Measurements from ENCODE around the gene GFOD1.

The GFOD1 gene

DNA sequence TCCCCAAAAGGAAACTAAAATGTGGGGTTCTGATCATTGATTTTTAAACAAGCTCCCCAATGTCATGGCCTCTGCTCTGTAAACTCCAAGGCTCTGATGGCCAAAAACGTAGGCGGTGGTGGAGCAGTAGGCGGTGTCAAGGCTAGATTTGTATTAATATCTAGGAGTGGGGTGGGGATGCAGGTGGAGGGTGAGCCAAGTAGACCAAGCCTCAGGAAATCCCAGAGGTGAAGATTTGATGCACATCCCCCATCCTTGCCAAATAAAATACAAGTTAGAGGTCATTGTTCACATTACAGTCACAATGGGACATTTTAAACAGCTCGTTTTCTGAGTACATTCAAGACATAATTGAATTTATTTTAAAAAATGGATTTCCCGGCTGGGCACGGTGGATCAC is 128.1 kb downstream of the GFOD1 start:
- no peak for DNase-seq
- intact Hi-C loops (cut with DNase I) = loop anchor here (10.0 kb wide), 1 partner anchor 126 kb away; the partner anchor contains the start of gene GFOD1

DNA sequence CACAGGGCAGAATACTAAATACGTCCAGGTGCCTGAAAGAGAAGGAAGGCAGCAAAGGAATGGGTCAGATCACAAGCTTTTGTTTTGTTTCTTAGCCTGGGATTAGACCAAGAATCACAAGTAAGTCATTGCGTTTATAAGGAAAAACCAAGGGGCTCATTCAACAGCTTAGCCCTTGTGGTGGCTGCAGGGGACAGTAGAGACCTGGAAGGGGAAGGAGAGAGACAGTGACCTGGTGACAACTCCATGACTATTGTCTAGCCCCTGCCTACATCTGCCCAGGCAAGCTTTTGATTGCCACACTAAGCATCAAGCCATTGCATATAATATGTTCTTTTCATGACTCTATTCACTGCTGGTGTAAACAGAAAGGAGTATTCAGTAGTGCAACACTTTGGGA is 128.9 kb downstream of the GFOD1 start:
- intact Hi-C loops (cut with DNase I) = loop anchor here (10.0 kb wide), 1 partner anchor 126 kb away; the partner anchor contains the start of gene GFOD1
- DNase-seq = no peak

DNA sequence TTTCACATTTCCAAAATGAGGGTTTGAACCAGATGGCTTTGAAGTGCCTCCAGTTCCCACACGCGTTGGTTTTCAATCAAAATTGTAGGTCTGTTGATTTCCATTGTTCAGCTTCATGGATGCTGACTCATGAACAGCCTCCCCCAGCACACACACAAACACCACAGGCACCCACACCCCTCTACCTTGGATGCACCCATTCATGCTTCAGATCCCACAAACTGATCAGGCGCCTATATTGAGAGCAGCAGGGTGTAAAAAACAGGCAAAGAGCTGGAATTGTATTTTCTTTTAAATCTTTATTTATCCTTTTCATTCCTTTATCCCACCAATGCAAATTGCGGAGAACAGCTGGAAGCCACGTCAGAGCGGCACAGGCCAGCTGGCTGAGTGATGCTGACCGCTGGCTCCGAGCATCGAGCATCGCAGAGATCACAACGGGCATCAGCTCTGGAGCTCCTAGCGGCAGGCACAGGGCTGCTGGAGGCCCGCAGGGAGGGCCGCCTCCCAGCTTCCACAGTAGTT is 129.8 kb downstream of the GFOD1 start:
- DNase-seq = peak; percentile 38 to 88 (median 72)
- intact Hi-C loops (cut with DNase I) = loop anchor here (10.0 kb wide), 1 partner anchor 127 kb away; the partner anchor contains the start of gene GFOD1

DNA sequence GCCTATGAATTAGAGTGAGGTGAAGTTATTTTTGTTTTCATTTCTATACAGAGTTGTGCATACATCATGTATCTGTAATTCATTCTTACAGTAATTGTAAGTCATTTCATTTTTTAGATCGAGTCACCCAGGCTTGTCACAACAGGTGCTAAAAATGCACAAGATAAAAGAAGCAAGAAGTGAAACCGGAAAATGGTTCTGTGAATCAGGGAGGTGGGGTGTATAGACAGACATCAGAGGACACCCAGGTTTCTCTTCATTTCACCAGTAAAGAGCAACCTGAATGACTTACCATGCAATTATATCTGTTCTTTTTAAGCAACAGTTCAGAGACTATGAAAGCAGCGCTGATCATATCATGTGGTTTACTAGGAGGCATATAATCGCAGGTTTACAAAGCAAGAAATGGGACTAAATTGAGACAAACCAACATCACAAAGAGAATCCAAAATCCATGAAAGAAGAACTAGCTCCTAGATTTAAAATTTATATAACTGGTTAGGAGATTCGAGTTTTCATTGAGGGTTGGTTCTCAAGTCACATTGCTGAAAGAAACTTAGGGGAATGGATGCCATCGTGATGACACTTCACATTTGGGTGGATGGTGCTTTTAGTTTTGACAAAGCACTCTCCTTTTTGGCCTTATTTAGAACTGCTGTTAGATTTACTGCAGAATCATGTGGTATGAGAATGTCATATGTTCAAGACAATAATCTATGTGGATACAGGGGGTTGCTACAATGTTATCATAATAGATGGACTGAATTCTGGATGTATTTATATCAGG is 131.2 kb downstream of the GFOD1 start:
- no peak for DNase-seq
- intact Hi-C loops (cut with DNase I) = loop anchor here (10.0 kb wide), 1 partner anchor 129 kb away; the partner anchor contains the start of gene GFOD1

DNA sequence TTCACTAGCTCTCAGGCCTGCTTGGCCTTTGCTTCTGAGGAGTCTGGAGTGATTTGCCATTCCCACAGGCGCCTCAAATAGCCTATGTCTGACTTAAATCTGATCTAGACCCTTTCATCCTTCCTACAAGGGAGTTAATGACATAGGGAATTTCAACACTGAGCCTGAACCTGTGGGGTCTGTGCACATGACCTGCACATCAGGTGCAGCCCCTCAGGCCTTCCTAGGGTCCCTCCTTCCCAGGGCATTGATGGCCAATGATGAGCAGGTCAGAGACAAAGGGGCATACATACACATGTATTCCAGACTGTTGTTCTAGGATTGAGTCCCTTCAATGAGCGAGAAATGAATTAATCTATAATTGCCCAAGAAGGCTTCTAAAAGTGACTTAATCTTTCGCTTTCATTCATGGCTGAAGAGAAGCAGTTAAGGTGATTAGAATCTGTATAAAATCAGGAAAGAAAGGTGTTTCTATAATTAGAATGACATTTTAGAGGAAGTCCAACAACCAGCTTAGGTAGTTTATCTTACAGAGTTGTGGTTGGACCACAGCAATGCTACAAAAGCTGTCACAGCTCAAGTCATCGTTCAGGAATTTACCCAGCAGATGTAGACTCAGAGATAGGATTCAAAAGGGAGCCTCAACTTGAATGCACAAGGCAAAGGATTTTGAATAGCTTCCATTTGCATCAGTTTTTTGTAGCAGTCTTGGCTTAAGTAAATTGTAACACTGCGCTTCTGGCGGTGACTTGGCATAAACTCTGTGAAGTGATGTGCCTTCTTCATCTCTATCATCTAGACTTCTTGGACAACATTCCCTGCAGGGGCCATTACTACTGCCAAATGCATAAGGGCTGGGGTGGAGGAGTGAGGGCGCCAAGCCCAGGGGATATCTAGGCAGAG is 132.1 kb downstream of the GFOD1 start:
- no peak for DNase-seq
- intact Hi-C loops (cut with DNase I) = loop anchor here (10.0 kb wide), 1 partner anchor 130 kb away; the partner anchor contains the start of gene GFOD1

DNA sequence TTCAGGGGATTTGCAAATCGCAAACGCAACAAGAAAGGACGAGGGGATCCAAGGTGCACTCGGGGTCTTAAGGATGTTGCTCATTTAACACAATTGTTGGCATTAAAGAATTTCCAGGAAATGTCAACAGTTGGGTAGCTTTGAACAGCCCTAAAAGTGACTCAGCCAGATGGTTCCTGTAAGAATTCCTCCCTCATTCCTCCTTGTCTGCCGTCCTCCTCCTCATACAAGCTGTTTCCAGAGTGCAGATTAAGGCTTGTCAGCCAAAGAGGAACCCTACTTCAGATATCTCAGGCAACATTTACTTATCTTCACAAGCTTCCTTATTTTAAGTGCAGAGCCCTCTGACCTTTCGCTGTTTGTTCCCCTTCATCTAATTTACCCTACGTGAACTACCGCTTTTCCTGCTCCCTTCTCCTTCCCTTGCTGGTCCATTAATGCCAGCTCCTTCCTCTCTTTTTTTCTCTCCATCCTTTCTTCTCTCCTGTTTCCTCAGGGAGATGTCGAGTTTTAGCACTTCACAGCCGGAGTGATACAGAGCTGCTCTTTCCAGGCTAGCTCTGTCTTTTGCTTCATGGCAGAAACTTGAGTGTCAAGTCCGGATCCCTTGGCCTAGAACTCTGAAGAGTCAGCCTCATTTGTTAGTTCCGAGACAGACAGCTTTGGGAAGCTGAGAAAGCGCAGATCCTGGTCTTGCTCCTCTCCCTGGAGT is 132.9 kb downstream of the GFOD1 start:
- DNase-seq = peak in 11 of 42 donors; percentile 19 to 64 (median 39)
- intact Hi-C loops (cut with DNase I) = loop anchor here (10.0 kb wide), 1 partner anchor 130 kb away; the partner anchor contains the start of gene GFOD1

DNA sequence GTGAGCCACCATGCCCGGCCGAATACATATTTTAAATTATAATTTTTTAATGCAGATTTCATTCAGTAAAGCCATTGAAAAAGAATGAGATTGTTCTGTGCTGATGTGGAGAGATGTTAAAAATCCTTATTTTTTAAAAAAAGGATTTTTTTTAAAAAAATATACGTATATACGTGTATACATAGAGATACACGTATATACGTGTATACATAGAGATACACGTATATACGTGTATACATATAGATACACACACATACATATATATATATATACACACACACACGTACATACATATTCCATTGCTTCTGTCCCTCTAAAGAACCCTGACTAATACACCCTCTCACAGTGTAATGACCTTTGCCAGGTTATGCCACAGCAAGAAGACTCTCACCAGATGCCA is 135.2 kb downstream of the GFOD1 start:
- intact Hi-C loops (cut with DNase I) = loop anchor here (10.0 kb wide), 1 partner anchor 133 kb away; the partner anchor contains the start of gene GFOD1
- DNase-seq = no peak

DNA sequence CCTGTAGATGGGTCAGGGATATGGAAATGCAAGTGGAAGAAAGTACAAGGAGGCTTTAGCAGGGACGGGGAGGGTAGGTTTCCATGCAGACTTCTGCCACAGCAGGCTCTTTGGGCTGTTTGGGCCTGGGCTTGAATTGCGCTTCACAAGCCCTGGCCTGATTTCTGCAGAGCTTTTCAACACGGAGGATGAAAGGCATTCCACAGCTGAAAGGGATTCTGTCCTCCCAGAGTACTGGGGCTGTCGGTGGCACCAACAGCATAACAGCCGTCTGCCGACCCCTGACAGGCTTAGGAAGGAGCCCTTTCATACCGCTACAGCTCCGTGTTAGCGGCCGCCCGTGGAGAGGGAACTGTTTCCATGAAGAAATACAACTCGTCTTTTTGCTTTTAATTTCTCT is 136.1 kb downstream of the GFOD1 start:
- peak in 31 of 42 donors; percentile 16 to 70 (median 39) for DNase-seq
- intact Hi-C loops (cut with DNase I) = loop anchor here (10.0 kb wide), 1 partner anchor 134 kb away; the partner anchor contains the start of gene GFOD1

DNA sequence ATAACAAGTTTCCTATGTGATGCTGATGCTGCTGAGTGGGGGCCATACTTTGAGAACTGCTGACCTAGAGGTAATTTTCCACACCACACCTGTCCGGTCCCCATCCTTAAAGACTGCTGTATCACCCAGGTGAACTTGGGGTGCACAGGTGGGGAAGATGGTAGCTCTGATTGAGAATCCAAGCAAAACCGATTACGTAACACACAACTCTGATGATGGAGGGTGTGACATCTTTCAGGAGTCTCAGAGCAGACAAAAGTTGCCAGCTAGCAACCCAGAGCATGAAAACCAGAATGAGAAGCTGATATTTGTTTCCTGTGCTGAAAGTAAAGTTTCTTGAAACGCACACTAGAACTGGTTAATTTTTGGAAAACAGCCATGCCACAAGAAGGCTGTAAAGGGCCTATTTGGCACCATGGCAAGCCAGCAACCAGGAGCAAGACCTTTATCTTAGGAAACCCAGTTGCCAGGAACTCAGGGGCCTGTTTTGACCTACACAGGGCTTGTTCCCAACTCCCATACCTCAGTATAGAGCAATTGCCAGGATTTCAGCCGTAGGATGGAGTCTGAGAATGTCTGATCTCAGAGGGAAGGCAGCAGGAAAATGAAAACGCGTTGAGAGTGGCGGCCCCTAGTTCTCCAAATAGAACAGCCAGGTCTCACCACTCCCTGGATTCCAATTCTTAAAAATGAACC is 137.4 kb downstream of the GFOD1 start:
- DNase-seq = no peak
- intact Hi-C loops (cut with DNase I) = loop anchor here (10.0 kb wide), 2 partner anchors 135 to 195 kb away; partner anchors contain the start of gene GFOD1

DNA sequence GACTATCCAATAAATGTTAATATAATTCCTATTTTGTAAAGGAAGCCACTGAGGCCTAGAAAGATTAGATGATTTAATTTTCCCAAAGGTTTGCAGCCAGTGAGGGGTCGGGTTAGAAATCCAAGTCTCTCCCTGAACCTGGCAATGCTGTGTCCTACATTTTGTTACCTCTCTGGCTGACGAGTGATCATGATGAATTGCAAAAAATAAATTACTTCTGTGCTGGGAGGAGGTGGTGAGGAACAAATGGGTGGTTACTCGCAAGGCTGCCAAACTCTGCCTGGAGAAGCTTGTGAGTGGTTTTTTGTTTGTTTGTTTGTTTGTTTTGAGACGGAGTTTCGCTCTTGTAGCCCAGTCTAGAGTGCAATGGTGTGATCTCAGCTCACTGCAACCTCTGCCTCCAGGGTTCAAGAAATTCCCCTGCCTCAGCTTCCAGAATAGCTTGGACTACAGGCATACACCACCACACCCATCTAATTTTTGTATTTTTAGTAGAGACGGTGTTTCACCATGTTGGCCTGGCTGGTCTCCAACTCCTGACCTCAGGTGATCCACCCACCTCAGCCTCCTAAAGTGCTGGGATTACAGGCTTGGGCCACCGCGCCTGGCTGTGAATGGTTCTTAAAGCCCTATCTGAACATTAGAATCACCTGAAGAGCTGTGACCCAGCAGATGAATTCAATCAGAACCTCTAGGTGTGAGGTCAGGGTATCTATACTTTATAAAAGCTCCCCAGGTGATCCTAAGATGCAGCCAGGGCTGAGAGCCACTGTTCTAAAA is 138.9 kb downstream of the GFOD1 start:
- intact Hi-C loops (cut with DNase I) = loop anchor here (10.0 kb wide), 1 partner anchor 196 kb away; no protein-coding TSS in a partner anchor
- DNase-seq = no peak

DNA sequence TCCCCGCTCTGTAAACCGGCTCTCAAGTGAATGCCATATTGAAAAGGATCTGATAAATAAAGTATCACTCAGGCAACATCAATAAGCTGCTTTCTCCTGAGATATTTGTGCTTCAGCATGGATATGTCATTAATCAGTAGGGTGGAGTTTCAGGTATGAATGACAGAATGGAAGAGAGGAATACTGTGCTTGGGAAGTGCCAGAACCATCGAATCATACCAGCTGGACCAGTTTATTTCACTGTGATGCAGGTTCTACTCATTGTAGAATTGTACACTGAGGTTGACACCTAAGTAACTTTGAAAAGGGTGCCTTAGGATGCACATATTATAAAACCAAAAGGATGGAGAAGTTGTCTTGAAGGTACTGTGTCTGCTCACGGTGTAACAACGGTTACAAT is 141.2 kb downstream of the GFOD1 start:
- intact Hi-C loops (cut with DNase I) = loop anchor here (10.0 kb wide), 1 partner anchor 199 kb away; no protein-coding TSS in a partner anchor
- DNase-seq = no peak

DNA sequence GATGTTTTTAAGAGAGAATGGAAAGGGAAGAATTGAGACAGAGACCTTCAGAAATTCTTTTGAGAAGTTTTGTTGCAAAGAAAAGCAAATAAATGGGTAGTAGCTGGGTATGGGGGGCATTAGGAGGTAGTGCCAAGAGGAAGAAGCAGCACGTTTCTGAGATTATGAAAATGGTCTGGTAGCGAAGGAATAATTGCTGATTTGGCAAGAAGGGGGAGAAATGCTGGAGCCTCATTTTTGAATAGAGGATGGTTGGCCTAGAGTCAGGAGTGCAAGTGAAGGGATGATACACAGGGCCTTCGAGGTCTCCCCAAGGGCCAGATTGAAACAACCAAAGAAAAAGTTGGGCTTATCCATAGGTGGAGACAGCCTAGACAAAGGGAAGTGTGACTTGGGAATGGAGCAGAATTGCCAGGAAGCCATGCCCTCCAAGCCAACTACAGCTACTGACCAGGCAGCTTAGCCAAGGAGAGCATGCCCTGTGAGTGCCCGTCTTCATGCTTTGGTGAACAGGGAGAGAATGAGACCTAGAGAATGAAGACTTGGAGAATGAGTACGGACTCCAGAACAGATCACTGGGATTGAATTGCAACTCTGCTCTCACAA is 144.9 kb downstream of the GFOD1 start:
- DNase-seq = no peak
- intact Hi-C loops (cut with DNase I) = loop anchor here (10.0 kb wide), 1 partner anchor 202 kb away; no protein-coding TSS in a partner anchor

DNA sequence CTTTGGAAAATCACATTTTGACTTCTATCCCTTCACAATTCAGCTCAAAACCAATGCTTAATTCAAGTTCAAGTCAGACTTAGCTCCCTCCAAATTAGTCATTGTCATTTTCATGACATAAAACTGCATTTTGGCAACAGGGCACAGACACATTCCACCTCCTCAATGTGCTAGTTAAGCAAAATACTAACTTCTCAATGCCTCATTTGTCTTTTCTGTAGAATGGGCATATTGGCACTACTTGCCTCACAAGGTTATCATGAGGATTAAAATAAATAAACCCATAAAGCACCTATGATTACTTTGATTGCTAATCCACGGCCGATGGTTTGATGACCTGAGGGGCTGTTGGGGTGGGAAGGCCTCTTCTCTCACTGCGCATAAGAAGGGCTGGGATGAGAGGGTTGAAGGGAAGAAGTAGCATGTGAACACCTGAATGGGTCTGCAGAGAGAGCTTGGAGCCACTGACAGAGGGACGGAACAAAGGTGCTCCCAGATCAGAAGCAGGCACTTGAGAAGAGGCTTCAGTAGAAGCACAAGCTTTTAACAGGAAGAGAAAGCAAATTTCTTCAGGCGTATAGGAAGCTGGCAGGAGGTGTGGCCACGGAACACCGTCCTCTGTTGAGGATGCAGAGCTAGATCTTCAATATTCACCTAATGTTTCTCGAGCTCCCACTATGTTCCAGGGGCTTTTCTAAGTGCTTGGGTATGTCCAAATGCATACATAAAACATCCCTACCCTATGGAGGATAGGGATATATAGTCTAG is 147.4 kb downstream of the GFOD1 start:
- DNase-seq = no peak
- intact Hi-C loops (cut with DNase I) = loop anchor here (10.0 kb wide), 2 partner anchors 205 to 235 kb away; partner anchors contain the start of gene SIRT5

DNA sequence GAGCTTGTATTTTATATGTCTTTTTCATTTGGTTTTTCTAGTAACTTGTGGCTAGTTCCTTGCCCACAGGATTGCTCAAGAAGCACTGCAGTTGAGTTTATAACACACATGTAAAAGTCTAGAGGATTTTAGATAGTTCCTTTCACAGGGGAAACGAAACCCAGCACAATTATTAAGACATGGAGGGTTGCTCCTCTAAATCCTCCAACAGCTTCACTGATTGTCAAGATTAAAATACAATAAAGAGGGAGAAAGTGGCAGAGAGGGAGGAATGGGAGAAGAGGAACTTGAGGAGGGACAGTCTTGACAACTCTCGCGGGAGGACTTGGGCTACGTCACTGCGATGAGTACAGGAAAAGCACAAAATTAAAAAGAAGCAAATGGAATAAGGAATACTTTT is 149.4 kb downstream of the GFOD1 start:
- intact Hi-C loops (cut with DNase I) = loop anchor here (10.0 kb wide), 1 partner anchor 237 kb away; the partner anchor contains the start of gene SIRT5
- no peak for DNase-seq

DNA sequence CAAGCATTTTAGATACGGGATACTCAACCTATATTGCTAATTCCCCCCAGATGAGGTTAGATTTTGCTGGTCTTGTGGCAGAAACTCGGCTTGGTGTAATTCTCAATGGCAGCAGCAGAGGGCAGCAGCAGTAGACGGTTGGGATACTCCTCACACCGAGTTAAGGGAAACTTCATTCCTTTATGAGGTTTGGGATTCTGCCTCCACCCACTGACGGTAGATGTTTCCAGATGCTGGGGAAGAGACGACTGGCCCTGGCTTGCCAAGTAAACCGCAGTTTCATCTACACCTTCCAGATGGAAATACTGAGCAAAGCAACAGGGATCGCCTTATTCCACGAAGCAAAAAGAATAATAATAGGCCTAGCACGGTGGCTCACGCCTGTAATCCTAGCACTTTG is 150.8 kb downstream of the GFOD1 start:
- peak; percentile 15 to 96 (median 88) for DNase-seq
- intact Hi-C loops (cut with DNase I) = loop anchor here (10.0 kb wide), 1 partner anchor 238 kb away; the partner anchor contains the start of gene SIRT5
